ENCODE measurements around the gene NECTIN2.

The NECTIN2 gene

DNA sequence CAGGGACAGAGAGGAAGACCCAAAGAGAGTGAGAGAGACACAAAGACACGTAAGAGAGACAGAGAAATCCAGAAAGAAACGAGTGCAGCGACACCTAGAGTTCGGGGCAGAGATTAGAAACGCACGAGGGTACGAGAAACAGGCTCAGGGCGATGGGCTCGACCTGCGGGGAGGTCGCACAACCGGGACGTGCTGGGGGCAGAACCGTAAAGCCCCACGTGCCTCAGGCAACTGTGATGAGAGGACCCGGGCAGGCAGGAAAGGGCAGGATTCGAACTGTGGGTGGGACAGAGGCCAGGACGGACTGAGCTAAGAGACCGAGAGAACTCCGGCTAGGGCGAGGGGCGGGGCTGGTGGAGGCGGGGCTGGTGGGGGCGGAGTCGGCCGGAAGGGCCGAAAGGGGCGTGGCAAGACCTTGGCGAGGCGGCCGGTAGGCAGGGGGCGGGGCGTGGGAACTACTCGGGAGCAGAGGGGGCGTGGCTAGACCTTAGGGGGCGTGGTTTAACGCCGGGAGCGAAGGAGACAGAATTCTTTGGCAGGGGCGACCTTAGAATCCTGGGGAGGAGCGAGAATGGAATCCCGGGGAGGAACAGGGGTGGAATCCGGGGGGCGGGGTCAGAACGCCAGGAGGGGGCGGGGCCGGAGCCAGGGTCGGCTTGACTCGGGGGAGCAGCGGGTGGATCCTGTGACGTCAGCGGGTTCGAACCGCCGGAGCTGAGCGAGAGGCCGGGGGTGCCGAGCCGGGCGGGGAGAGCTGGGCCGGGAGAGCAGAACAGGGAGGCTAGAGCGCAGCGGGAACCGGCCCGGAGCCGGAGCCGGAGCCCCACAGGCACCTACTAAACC lies at the start of gene NECTIN2:
TSS of gene NECTIN2 (plus strand) at position 686 of the 843 bp plus-strand sequence. CDS start 229 bp downstream, outside the sequence.
- peak; percentile 63 for DNase-seq (ENCODE audit: low read depth)

DNA sequence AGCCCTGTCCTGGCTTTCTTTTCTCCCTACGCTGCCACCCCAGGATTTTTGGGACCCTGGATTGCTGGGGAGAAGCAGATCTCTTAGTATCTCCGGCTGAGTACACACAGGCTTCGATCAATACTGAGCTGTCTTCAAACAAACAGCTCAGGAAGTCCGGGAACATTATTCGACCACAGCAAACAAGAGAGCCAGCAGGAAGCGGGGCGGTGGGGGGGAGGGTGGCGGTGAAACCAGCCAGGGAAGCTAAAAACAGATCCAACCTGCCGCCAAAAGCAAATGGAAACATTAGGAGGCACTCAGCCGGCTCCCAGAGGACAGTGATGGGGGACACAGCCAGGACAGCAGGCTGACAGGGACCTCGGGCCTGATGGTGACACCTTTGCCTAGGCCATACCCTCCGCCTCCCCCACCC lies 49.4 kb upstream of the NECTIN2 start:
- DNase-seq (ENCODE audit: low read depth), result no peak

DNA sequence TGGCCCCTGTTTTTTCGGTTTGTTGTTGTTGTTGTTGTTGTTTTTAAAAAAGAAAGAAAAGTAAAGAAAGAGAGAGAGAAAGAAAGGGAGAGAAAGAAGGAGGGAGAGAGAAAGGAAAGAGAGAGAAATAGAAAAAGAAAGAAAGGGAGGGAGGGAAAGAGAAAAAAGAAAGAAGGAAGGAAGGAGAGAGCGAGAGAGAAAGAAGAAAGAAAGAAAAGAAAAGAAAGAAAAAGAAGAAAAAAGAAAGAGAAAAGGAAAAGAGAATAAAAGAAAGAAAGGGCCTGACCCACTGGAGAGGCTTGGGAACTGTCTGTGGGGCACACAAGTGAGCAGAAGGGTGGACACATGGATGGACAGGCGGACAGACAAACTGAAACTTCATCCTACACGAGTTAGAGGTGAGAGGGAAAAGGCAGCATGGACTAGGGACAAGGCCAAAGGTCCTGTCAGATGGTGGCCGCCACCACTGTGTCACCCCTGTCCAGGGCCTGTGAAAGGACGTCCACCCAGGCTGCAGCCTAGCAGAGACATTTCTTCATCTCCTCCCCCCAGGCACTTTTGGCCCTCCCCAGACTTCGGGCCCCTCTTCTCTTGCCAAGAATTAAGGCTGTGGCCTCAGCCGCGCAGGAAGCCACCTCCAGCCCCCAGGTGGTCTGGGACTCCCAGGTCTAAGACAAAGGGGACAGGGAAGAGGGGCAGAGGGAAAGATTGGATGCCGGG lies 46.3 kb upstream of the NECTIN2 start:
- DNase-seq (ENCODE audit: low read depth), result no peak

DNA sequence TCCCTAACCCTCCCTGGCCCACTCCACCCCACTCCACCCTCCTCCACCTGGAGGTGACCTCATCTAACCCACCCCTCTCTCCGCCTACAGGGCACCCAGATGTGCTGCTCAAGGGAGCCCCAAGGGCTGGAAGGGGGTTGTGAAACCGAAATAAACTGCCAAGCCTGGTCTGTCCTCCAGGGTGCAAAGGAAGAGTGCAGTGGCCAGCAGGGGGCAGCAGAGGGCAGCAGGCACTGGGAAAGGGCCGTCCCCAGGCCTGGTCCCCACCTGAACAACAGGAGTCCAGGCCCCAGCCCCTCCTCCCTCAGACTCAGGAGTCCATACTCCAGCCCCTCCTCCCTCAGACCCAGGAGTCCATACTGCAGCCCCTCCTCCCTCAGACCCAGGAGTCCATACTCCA lies 45.6 kb upstream of the NECTIN2 start:
- DNase-seq (ENCODE audit: low read depth), result peak; percentile 70

DNA sequence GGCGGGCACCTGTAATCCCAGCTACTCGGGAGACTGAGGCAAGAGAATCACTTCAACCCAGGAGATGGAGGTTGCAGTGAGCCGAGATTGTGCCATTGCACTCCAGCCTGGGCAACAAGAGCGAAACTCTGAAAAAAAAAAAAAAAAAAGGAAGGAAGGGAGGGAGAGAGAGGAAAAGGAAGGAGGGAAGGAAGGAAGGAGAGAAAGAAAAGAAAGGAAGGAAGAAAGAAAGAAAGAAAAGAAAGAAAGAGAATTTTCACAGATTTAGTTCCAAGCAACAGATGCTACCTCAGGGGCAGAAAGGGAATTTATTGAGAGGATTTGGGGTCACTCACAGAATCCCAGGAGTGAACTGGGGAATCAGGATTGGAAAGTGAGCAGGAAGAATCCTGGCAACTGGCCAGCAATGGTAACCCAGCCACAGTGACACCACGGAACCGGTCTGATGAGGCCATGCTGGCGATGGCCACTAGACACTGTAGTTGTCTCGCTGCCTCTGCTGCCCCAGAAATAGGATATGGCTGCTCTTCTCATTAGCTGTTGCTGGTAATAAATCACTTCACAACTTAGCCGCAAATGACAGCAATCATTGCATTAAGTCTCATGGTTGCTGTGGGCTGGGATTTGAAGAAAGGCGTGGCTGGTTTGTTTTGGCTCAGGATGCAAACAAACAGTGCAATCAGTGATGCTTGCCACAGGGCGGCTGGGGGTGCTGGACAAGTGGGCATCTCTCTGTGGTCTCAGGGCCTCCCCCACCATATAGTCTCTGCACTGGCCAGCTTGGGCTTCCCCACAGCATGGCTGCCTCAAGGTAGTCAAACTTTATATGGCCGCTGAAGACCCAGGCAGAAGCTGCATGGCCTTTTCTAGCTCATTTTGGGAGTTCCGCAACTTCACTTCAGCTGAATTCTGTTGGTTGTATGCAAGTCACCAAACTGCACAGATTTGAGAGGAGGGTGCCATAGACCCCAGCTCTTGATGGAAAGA lies 42.4 kb upstream of the NECTIN2 start:
- no peak for DNase-seq (ENCODE audit: low read depth)

DNA sequence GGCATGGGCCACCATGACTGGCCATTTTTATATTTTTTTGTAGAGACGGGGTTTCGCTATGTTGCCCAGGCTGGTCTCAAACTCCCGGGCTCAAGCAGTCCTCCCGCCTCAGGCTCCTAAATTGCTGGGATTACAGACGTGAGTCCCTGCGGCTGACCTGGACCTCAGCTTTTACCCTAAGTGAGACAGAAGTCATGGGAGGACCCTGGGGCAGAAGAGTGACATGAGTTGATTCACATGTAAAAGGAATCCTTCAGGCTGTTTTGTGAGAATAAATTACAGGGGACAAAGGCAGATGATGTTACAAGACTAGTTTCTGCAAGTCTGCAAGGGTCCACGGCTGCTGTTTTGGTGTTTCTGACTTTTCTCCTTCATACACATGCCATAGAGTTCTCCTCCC lies 39.8 kb upstream of the NECTIN2 start:
- DNase-seq (ENCODE audit: low read depth), result no peak

DNA sequence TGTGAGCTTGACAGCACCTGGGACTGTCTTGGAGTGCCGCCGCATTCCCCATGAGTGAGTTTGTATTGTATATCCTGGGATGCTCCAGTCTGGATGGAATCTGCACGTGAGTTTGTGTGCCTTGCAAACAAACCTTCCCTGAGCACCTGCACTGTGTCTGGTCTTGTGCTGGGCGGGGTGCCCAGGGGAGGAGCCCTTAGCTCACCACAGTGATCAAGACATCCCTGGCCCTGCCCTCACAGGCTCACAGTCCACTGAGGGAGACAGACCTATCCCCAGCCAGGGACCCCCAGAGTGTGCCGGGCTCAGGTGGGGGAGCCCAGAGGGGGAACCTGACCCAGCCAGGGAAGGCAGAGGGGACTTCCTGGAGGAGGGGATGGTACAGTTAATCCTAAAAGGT lies 38.9 kb upstream of the NECTIN2 start:
- no peak for DNase-seq (ENCODE audit: low read depth)

DNA sequence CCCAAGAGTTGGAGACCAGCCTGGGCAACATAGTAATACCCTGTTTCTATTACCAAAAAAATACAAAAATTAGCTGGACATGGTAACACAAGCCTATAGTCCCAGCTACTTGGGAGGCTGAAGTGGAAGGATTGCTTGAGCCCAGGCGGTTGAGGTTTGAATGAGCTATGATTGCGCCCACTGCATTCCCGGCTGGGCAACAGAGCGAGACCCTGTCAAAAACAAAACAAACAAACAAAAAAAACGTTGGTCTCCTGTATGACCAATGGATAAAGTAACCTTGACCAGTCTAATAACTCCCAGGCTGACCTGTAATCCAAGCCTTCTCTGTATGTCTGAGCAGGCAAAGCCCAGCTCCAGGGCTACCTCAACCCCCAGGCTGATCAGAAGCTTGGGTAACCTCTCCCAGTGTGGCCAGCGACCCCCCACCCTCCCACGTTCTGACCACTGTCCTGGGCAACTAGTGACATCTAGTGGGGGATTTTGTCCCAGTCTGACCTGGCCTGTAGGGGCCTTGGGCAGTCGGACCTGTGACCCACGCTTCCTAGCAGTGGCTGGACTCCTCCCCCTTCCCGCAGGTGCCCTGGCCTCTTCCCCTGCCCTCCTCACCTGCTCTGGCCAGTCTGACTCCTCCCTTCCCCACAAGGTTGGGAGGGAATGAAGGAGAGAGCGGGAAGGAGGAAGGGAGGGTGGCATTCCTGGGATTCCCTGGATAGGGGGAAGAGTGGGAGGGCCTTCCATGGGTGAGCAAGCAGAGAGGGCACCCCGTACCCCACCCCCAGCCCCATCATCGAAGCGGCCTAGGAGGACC lies 38.2 kb upstream of the NECTIN2 start:
- no peak for DNase-seq (ENCODE audit: low read depth)

DNA sequence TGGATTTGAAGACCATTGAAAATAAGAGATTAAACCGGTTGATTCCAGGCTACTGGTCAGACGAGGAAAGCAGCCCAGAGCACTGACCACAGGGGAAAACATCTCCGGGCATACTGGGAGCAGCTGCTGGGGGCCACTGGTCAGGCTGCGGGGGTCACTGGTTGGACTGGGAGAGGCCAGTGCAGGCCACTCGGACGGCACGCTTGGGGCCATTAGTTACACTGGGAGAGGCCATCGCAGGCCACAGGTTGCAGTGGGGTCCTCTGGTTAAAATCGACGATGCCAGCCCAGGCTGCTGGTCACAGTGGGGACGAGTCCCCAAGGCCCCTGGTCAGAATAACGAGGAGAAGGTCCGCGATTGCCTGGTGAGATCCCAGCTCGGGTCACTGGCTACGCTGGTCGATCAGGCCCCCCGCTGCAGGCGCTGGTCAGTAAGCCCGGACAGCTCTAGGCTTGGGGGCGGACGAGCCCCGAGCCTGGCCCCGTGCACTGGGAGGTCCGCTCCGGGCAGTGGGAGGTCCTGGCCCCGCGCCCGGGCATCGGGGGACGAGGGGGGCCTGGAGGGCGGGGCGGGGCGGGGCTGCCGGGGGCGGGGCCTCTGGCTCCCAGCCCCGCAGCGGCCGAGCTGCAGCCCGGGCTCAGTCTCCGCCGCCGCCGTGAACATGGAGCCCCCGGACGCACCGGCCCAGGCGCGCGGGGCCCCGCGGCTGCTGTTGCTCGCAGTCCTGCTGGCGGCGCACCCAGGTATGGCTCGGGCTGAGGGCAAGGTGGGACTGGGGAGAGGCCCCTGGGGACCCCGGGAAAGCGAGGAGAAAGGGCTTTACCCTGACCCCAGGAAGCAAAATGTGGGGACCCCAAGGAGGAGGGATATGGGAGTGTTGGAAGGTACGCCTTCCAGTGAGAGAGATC lies 37.4 kb upstream of the NECTIN2 start, which contains the start of gene BCAM:
TSS of gene BCAM (plus strand) at position 641 of the 909 bp plus-strand sequence. CDS start at position 663, 22 bp downstream.
- DNase-seq (ENCODE audit: low read depth), result no peak

DNA sequence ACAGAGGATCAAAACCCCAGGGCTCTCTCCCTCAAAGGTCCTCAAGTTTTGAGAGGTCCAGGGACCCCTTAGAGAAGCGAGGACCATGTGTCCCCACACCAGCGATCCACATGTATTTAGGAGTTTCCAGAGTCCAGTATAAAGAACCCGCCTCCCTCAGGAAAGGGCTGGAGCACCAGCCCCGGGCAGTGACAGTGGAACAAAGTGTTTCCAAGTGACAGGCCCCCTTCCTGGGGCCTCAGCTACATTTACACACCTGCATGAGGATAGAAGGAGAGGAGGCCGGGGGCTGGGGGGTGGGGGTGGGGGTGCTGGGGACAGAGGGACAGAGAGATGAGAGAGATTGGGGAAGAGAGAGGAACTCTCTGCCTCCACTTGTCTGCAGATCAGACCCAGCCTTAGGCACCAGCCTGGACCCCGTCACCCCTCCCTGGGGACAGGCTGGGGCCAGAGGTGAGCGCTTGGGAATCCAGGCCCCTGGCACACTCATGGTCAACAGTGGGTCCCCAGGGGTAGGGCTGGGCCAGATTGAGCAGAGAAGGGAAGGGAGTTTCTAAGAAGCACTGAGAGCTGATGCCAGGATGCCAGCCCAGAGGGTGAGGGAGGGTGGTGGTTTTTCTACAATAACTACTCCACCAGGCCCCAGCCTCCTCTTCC lies 36.4 kb upstream of the NECTIN2 start:
- no peak for DNase-seq (ENCODE audit: low read depth)

DNA sequence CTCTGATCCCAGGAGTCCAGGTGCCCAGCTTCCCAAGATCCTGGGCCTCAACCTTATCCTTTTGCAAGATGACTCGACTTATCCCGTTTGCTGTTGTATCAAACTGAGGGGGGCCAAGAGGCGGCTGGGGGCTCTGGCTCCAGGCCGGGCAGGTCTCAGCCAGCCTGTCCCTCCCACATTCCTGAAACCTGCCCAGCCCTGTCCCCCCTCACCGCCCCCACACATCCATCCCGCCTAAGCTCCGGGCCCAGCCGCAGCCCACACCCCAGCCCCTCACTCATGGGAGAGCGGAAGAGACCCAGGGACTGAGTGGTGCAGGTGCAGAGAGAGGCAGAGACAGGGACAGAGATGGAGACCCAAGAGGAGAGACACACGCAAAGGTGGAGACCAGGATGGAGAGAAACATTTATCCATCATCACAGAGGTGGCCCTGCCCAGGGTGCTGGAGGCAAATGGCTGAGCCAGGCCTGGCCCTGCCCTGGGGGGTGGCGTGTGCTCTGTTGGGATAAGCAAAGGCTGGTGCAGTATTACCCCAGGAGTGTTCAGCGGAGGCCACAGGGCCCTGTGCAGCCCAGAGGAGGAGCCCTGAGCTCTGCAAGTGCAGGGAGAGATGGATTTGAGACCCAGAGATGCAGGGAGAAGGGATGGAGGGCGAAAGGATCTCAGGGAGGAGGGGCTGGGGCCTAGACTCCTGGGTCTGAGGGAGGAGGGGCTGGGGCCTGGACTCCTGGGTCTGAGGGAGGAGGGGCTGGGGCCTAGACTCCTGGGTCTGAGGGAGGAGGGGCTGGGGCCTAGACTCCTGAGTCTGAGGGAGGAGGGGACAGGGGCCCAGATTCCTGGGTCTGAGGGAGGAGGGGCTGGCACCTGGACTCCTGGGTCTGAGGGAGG lies 35.6 kb upstream of the NECTIN2 start:
- no peak for DNase-seq (ENCODE audit: low read depth)

DNA sequence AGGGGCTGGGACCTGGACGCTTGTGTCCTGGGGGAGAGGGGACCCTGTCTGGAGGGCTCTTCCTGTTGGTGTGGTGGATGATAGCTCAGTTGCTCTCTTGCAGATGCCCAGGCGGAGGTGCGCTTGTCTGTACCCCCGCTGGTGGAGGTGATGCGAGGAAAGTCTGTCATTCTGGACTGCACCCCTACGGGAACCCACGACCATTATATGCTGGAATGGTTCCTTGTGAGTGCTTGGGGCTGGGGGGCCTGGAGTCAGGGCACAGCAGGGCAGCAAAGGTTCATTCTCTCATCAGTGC lies 35.0 kb upstream of the NECTIN2 start:
- DNase-seq (ENCODE audit: low read depth), result no peak

DNA sequence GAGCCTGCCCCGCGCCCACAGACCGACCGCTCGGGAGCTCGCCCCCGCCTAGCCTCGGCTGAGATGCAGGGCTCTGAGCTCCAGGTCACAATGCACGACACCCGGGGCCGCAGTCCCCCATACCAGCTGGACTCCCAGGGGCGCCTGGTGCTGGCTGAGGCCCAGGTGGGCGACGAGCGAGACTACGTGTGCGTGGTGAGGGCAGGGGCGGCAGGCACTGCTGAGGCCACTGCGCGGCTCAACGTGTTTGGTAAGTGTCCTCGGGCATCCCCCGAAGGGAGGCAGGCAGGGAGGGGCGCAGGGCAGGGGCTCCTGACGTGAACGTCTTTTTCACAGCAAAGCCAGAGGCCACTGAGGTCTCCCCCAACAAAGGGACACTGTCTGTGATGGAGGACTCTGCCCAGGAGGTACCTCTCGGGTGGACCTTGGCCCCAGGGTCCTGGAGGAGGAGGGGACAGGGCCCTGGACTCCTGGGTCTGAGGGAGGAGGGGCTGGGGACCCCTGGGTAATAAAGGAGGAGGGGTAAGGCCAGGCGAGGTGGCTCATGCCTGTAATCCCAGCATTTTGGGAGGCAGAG lies 33.9 kb upstream of the NECTIN2 start:
- no peak for DNase-seq (ENCODE audit: low read depth)

DNA sequence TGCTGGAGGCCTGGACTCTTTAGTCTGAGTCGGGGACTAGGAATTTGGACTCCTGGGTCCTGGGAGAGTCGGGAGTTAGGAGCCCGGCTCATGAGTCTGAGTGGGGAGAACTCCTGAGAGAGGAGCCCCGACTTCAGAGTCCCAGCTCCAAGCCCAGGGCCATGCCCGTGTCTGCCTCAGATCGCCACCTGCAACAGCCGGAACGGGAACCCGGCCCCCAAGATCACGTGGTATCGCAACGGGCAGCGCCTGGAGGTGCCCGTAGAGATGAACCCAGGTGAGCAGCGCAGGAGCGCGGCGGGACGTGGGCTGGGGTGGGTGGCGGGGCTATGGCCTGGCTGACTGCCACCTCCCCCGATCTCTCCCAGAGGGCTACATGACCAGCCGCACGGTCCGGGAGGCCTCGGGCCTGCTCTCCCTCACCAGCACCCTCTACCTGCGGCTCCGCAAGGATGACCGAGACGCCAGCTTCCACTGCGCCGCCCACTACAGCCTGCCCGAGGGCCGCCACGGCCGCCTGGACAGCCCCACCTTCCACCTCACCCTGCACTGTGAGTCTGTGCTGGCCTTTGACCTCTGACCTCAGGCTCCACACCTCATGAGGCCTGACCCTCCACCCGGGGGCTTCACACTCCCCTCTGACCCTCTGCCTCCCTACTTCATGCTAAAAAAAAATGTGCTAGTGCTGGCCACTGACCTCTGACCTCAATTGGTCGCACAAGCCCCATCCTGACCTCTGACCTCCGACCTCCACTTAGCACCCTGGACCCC lies 32.8 kb upstream of the NECTIN2 start:
- DNase-seq (ENCODE audit: low read depth), result no peak

DNA sequence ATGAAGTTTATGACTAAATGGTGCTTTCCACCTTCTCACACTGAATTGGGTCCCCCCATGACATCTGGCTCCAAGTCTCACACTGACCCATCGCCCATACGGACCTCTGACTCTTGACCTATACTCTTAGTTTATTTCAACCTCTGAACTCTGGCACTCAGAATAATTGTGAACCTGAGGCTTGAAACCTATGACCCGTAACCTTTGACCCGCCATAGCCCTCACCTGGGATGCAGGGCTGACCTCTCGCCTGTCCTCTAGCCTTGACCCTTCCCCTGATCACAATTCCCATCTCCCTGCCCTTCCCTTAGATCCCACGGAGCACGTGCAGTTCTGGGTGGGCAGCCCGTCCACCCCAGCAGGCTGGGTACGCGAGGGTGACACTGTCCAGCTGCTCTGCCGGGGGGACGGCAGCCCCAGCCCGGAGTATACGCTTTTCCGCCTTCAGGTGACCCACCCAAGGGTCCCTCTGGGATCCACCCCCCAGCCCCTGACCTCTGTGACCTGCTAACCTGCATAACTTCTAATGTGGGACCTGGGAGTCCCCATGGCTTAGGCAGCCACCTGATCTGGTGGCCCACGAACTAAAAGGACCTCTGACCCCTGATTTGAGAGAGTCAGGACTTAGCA lies 32.1 kb upstream of the NECTIN2 start:
- DNase-seq (ENCODE audit: low read depth), result no peak

DNA sequence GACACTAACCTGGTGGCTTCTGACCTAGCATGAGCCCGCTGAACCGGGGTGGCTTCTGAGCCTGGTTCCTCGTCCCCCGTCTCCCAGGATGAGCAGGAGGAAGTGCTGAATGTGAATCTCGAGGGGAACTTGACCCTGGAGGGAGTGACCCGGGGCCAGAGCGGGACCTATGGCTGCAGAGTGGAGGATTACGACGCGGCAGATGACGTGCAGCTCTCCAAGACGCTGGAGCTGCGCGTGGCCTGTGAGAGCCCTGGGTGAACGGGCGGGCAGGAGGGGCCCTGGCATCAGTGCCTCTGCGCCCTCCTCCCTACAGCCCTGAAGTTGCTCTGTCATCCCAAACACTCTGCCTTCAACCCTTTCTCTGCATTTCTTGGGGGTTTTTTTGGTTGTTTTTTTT lies 31.6 kb upstream of the NECTIN2 start:
- DNase-seq (ENCODE audit: low read depth), result no peak

DNA sequence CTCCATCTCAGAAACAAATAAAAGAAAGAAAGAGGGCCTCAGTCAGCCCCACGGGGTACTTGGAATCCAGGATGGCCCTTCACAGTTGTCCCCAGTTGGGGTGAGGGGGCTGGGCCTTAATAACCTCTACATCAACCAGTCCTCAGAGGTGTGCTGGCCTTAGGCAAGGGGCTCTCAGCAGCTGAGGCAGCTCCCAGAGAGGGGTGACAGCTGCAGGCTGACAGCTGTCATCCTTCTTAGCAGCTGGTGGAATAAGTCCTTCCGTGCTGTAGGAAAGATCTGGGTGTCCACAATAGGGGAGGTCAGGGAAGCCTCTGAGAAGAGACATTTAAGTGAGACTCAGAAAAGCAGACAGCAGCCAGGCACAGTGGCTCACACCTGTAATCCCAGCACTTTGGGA lies 29.8 kb upstream of the NECTIN2 start:
- no peak for DNase-seq (ENCODE audit: low read depth)
